Left ventricle myocardium inferior (tissue), 1 donor: Measurements from ENCODE around the gene TGFBI. TPM values are rescaled to one million over a fixed set of nuclear protein-coding genes. Genes with fewer than 3 reads are reported as not detected.

Source experiments
- DNase-seq: peaks from one replicate; pipeline ENCODE4 v3.0.0-alpha.2; 2020
- H3K27ac ChIP-seq: fragments of 200-600 bp; replicated peaks from 2 replicates; pipeline ENCODE4 v1.8.0; 2021
- H3K27me3 ChIP-seq: fragments of 200-600 bp; 2 replicates; pipeline ENCODE4 v1.8.0; 2021; ENCODE audit warnings: low read depth
- H3K36me3 ChIP-seq: fragments of 200-600 bp; 2 replicates; pipeline ENCODE4 v1.8.0; 2021
- H3K4me1 ChIP-seq: fragments of 200-600 bp; 2 replicates; pipeline ENCODE4 v1.8.0; 2021
- H3K4me3 ChIP-seq: fragments of 200-600 bp; 2 replicates; pipeline ENCODE4 v1.8.0; 2021; ENCODE audit warnings: mild to moderate bottlenecking, moderate library complexity
- H3K9me3 ChIP-seq: fragments of 200-600 bp; replicated peaks from 2 replicates; pipeline ENCODE4 v1.8.0; 2021
- intact Hi-C: fragments of 100-400 bp; cut with micrococcal nuclease; formaldehyde crosslinking; loops from one replicate; pipeline ENCODE4 v1.11.0; 2022
- total RNA-seq: library from RNA; stranded (reverse); fragmentation: NEBNext Ultra II Directional; extraction: Animal tissue kit (Norgen Biotek cat#: 25700); gene quantifications from one replicate; pipeline ENCODE4 v1.2.1, GENCODE V29; 2021
- TF ChIP-seq, protein P1 (sequence below): fragments of 200-600 bp; IDR thresholded peaks from 2 replicates; pipeline ENCODE4 v1.8.0; 2021; ENCODE audit warnings: antibody characterized with exemption, mild to moderate bottlenecking, borderline replicate concordance
- donor health status: DM: no; HTN: yes; CAD: no; lungs with severe emphysema.

TGFBI gene
- total RNA-seq, 1 donor from 2014 or later = 43.4 TPM

DNA sequence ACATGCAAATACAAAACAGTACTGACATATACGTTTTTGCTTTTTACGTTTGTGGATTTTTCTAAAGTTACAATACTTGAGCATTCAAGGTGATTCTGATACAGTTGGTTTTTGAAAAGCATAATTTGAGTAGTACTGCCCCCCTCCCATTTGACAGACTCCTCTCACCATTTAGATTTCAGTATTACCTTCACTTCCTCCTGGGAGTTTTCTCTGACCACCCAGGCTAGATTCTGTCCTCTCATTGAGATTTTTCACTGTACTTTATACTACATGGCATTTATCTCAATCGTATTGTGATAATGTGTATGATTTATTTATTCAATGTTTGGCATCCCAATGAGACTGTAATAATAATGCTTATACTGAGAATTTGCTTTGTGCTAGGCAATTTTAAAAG, 71.1 kb downstream of the TGFBI start:
- DNase-seq = no peak
- TF ChIP-seq, protein P1, sequence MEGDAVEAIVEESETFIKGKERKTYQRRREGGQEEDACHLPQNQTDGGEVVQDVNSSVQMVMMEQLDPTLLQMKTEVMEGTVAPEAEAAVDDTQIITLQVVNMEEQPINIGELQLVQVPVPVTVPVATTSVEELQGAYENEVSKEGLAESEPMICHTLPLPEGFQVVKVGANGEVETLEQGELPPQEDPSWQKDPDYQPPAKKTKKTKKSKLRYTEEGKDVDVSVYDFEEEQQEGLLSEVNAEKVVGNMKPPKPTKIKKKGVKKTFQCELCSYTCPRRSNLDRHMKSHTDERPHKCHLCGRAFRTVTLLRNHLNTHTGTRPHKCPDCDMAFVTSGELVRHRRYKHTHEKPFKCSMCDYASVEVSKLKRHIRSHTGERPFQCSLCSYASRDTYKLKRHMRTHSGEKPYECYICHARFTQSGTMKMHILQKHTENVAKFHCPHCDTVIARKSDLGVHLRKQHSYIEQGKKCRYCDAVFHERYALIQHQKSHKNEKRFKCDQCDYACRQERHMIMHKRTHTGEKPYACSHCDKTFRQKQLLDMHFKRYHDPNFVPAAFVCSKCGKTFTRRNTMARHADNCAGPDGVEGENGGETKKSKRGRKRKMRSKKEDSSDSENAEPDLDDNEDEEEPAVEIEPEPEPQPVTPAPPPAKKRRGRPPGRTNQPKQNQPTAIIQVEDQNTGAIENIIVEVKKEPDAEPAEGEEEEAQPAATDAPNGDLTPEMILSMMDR = no peak
- Histone ChIP-seq H3K4me3 (no peak overlapping the region), H3K27ac (no peak overlapping the region), H3K9me3 (no peaks in the 10 kb centered on the region), H3K27me3 (no peaks in the 10 kb centered on the region), H3K36me3 (no peaks in the 10 kb centered on the region), H3K4me1 (peaks cover 10% of the 10 kb centered on the region)
- intact Hi-C loops = no loop called here

DNA sequence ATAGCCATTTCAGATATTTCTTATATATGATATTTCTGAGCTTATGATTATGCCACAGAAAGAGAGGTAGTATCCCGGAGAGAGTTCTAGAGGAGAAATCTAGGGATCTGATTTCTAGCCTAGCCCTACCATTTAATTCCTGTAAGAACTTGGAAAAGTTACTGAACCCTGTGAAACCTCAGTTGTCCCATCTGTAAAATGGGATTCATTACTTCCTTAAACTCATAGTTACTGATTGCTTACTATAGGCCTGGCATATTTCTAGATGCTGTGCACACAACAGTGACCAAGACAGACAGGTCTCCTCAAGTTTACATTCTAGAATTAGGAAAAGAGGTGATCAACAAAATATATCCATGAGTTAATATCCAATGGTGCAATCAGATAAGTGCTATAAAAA, 73.1 kb downstream of the TGFBI start:
- TF ChIP-seq, protein P1 = no peak
- intact Hi-C loops = no loop called here

DNA sequence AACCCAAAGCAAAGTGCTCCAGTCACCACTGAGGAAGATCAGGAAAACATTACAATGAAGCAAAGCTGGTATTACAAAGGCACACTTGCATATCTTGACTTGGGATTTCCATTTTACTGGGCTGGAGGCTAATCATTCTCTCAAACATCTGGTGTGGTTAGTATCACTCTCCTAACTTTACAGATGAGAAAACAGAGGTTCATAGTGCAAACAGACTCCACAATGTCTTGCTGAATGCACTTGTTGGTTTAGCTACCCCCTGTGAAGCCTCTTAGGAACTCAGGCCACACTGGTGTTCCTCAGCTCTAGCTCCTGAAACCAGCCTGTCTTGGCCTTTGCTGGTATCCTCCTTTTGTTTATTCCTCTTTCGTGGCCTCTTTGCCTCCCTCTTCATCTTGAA, 74.3 kb downstream of the TGFBI start:
- DNase-seq = no peak
- no peak overlapping the region for H3K4me3 ChIP-seq
- TF ChIP-seq, protein P1 = no peak
- H3K36me3 ChIP-seq = no peaks in the 10 kb centered on the region
- intact Hi-C loops = no loop called here
- no peaks in the 10 kb centered on the region for H3K9me3 ChIP-seq
- peaks cover 10% of the 10 kb centered on the region for H3K4me1 ChIP-seq
- H3K27ac ChIP-seq = no peak overlapping the region
- no peaks in the 10 kb centered on the region for H3K27me3 ChIP-seq

More for the DNA sequence above, 73.1 kb downstream of the TGFBI start:
- DNase-seq = no peak
- H3K4me3 ChIP-seq = no peak overlapping the region
- H3K27me3 ChIP-seq = no peaks in the 10 kb centered on the region
- peaks cover 10% of the 10 kb centered on the region for H3K4me1 ChIP-seq
- no peak overlapping the region for H3K27ac ChIP-seq
- no peaks in the 10 kb centered on the region for H3K9me3 ChIP-seq
- no peaks in the 10 kb centered on the region for H3K36me3 ChIP-seq

DNA sequence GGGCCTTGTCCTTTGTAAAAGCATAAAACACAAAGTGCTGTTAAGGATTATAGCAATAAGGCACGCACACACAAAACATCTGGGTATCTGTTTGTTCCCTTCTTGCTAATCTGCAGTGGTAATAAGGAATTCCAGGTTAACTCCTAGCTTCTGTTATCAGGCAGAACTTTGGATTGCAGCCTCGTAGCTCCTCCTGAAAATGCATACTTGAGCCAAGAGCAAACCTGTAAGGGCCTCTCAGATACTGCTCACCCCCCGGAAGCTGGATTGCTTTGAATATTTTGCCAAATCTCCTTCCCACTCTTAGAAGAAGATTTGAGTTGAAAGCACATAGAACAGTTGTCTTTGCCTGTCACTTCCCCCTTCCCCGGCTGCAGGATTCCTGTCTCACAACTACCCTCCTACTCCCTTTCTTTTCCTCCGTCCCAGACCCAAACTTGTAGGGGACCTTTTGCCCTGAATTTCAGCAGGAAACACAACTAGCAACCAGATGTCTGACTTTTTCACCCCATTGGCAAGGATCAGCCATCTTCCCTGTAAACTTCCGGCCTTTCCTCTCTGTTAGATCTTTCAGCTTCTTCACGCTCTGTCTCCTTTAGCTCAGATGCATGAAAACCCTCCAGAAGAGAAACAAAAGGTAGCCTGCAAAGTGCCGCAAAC, 75.6 kb downstream of the TGFBI start:
- Histone ChIP-seq H3K27ac (peak overlapping the region; percentile 48), H3K27me3 (no peaks in the 10 kb centered on the region), H3K4me3 (no peak overlapping the region), H3K9me3 (no peaks in the 10 kb centered on the region), H3K4me1 (peaks cover 10% of the 10 kb centered on the region), H3K36me3 (no peaks in the 10 kb centered on the region)
- TF ChIP-seq, protein P1 = no peak
- DNase-seq = no peak
- intact Hi-C loops = no loop called here

DNA sequence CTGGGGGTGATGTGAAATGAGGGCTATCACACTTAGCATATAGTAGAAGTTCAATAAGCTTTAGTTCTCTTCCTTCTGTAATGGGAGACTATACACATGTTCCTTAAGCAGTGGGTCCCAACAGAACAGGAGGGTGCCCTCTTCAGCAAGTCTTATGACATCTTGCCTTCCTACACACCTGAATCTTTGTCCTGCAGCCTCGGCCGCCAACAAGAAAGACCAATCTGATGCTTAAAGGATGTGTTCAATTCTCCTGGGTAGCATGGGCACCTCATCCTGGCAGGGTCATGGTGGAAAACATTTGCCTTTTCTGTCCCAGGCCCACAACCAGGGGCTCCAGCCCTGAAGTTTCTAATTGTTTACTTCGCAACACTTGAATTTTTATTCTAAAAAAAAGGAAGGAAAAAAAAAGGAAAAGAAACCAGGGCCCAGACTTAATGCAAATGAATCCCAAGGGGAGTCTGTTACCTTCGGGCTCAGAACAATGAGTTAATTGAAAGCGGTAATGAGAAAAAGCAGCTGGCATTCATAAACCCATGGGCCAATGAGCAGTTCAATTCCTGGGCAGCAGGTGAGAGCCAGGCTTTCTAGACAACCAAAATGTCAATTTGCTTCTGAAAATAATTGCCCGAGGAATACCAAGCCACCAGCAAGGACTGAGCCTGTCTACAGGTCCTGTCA, 77.7 kb downstream of the TGFBI start:
- TF ChIP-seq, protein P1 = no peak
- intact Hi-C loops = no loop called here
- H3K36me3 ChIP-seq = no peaks in the 10 kb centered on the region

More for the DNA sequence above, 77.7 kb downstream of the TGFBI start:
- H3K4me3 ChIP-seq = no peak overlapping the region
- H3K4me1 ChIP-seq = peaks cover 10% of the 10 kb centered on the region
- no peak for DNase-seq
- no peaks in the 10 kb centered on the region for H3K27me3 ChIP-seq
- H3K27ac ChIP-seq = no peak overlapping the region
- no peaks in the 10 kb centered on the region for H3K9me3 ChIP-seq
